Measurements from ENCODE around the gene MICA. TPM values are rescaled to one million over a fixed set of nuclear protein-coding genes. Genes with fewer than 3 reads are reported as not detected.

Gene MICA
- polyA plus RNA-seq, 1 of the 3 experiments (the other 2 are of a cell fraction) = 28.8 TPM

- no peak for TF ChIP-seq GATA2 (CRISPR knock-in tag; IDR thresholded peaks at IDR 0.05)
- TF ChIP-seq JUND (IDR thresholded peaks at IDR 0.05) = no peak
- no peak for TF ChIP-seq ELF1 (IDR thresholded peaks at IDR 0.05)
- TF ChIP-seq MXI1 (IDR thresholded peaks at IDR 0.05; ENCODE audit: low read depth, low read length) = no peak
- no peak for TF ChIP-seq RXRA (IDR thresholded peaks at IDR 0.05; ENCODE audit: borderline replicate concordance, low read depth)
- no peak for TF ChIP-seq SMC3 (IDR thresholded peaks at IDR 0.05; ENCODE audit: low read depth, low read length)
These were observed 43.8 kb upstream of the MICA start (continued) for GRCh38 chr6:31359581-31359980.

DNA sequence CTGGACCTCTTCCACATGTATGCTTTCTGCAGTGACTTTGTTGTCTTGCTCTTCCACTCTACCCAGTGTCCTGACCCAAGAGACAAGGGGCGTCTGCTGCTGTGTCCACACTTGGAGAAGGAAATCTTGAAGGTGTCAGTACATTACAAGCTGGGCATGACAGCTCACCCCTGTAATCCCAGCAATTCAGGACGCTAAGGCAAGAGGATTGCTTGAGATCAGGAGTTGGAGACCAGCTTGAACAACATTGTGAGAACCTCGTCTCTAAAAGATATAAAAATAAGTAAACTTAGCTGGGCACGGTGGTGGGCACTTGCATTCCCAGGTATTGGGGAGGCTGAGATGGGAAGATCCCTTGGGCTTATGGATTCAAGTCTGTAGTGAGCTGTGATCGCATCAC lies 40.6 kb upstream of the MICA start:
- DNase-seq = no peak
- H3K9me2 ChIP-seq = no peaks in the 10 kb centered on the region
- 0% methylated on average over 5 of the region's 5 CpGs for WGBS (ENCODE audit: low lambda C conversion rate)
- no peaks in the 10 kb centered on the region for H3K79me2 ChIP-seq (ENCODE audit: insufficient read depth)
- peaks cover 31% of the 10 kb centered on the region for H3K27me3 ChIP-seq (ENCODE audit: insufficient read depth)
- H3K4me2 ChIP-seq = no peak overlapping the region
- ChIA-PET CTCF (interaction anchor here (1.0 to 1.2 kb wide), 2 partner anchors 169 to 229 kb away, joined by 3 read pairs; no protein-coding TSS in a partner anchor), POLR2A (no interaction called here)
- H2AFZ ChIP-seq (ENCODE audit: low read depth) = no peak overlapping the region
- TF ChIP-seq MXI1 (IDR thresholded peaks at IDR 0.05; ENCODE audit: low read depth, low read length) (no peak), GABPA (IDR thresholded peaks at IDR 0.05; ENCODE audit: low read depth) (no peak), SMC3 (IDR thresholded peaks at IDR 0.05; ENCODE audit: low read depth, low read length) (no peak), FOXJ3 (CRISPR knock-in tag; IDR thresholded peaks at IDR 0.05) (no peak), TEAD4 (IDR thresholded peaks at IDR 0.05; ENCODE audit: borderline replicate concordance, insufficient read depth) (no peak), TAF1 (IDR thresholded peaks at IDR 0.05; ENCODE audit: borderline replicate concordance, low read depth, low read length) (no peak), FOSL2 (IDR thresholded peaks at IDR 0.05; ENCODE audit: borderline replicate concordance, low read depth) (no peak), MEF2A (IDR thresholded peaks at IDR 0.05; ENCODE audit: borderline replicate concordance, low read depth) (no peak), EP300 (IDR thresholded peaks at IDR 0.05; ENCODE audit: borderline replicate concordance in 1 of 2, low read depth in 1 of 2, low read length in 1 of 2) (no peak)
- TF ChIP-seq, protein P1, sequence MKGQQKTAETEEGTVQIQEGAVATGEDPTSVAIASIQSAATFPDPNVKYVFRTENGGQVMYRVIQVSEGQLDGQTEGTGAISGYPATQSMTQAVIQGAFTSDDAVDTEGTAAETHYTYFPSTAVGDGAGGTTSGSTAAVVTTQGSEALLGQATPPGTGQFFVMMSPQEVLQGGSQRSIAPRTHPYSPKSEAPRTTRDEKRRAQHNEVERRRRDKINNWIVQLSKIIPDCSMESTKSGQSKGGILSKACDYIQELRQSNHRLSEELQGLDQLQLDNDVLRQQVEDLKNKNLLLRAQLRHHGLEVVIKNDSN (IDR thresholded peaks at IDR 0.05; ENCODE audit: borderline replicate concordance, low read depth) = no peak
- TF ChIP-seq, protein P2, sequence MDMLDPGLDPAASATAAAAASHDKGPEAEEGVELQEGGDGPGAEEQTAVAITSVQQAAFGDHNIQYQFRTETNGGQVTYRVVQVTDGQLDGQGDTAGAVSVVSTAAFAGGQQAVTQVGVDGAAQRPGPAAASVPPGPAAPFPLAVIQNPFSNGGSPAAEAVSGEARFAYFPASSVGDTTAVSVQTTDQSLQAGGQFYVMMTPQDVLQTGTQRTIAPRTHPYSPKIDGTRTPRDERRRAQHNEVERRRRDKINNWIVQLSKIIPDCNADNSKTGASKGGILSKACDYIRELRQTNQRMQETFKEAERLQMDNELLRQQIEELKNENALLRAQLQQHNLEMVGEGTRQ (IDR thresholded peaks at IDR 0.05; ENCODE audit: borderline replicate concordance, low read depth, low read length) = no peak
- no peaks in the 10 kb centered on the region for H4K20me1 ChIP-seq (ENCODE audit: insufficient read depth)
- no peak overlapping the region for H3K4me3 ChIP-seq (ENCODE audit: low read depth in 2 of 2, low read length in 1 of 2)
- no peaks in the 10 kb centered on the region for H3F3A ChIP-seq (replicated peaks; ENCODE audit: insufficient read depth)
- no peak overlapping the region for H3K27ac ChIP-seq (ENCODE audit: low read depth in 2 of 2, low read length in 1 of 2)
- H3K36me3 ChIP-seq (replicated peaks in 1 of 2; ENCODE audit: control insufficient read depth in 1 of 2, insufficient read depth in 2 of 2, low read length in 1 of 2) = no peaks in the 10 kb centered on the region
- H3K9me3 ChIP-seq = no peaks in the 10 kb centered on the region
- peaks cover 0 to 2% of the 10 kb centered on the region in 2 experiments; a peak in 1 of 4 replicates for H3K4me1 ChIP-seq (ENCODE audit: control insufficient read depth in 1 of 2, insufficient read depth in 2 of 2, low read depth in 1 of 2, low read length in 1 of 2)
- H3K9ac ChIP-seq = no peak overlapping the region

- no peak overlapping the region for H3K4me2 ChIP-seq
- POLR2A ChIA-PET = no interaction called here
- H3K4me1 ChIP-seq (ENCODE audit: control insufficient read depth in 1 of 2, insufficient read depth in 2 of 2, low read depth in 1 of 2, low read length in 1 of 2) = peaks cover 0 to 2% of the 10 kb centered on the region in 2 experiments; a peak in 1 of 4 replicates
- no peaks in the 10 kb centered on the region for H3K36me3 ChIP-seq (replicated peaks in 1 of 2; ENCODE audit: control insufficient read depth in 1 of 2, insufficient read depth in 2 of 2, low read length in 1 of 2)
- no peak overlapping the region for H3K27ac ChIP-seq (ENCODE audit: low read depth in 2 of 2, low read length in 1 of 2)
- DNase-seq = no peak
- H3F3A ChIP-seq (replicated peaks; ENCODE audit: insufficient read depth) = no peaks in the 10 kb centered on the region
- H3K9me3 ChIP-seq = no peaks in the 10 kb centered on the region
- no peaks in the 10 kb centered on the region for H3K79me2 ChIP-seq (ENCODE audit: insufficient read depth)
- H3K4me3 ChIP-seq (ENCODE audit: low read depth in 2 of 2, low read length in 1 of 2) = no peak overlapping the region
- no peak overlapping the region for H3K9ac ChIP-seq
- H3K9me2 ChIP-seq = no peaks in the 10 kb centered on the region
- peaks cover 36% of the 10 kb centered on the region for H3K27me3 ChIP-seq (ENCODE audit: insufficient read depth)
- H4K20me1 ChIP-seq (ENCODE audit: insufficient read depth) = no peaks in the 10 kb centered on the region
- no peak overlapping the region for H2AFZ ChIP-seq (ENCODE audit: low read depth)
- CTCF ChIA-PET = interaction anchor here (1.2 kb wide), 1 partner anchor 170 kb away, joined by 3 read pairs; no protein-coding TSS in a partner anchor
- TF ChIP-seq CHD2 (IDR thresholded peaks at IDR 0.05; ENCODE audit: low read length, partially characterized antibody) = no peak
- TF ChIP-seq TAF1 (IDR thresholded peaks at IDR 0.05; ENCODE audit: borderline replicate concordance, low read depth, low read length) = no peak
- no peak for TF ChIP-seq NRF1 (IDR thresholded peaks at IDR 0.05; ENCODE audit: low read depth, low read length)
- no peak for TF ChIP-seq RXRA (IDR thresholded peaks at IDR 0.05; ENCODE audit: borderline replicate concordance, low read depth)
- TF ChIP-seq JUND (IDR thresholded peaks at IDR 0.05) = no peak
- no peak for TF ChIP-seq IRF3 (IDR thresholded peaks at IDR 0.05; ENCODE audit: low read depth, low read length)
- TF ChIP-seq, protein P3, sequence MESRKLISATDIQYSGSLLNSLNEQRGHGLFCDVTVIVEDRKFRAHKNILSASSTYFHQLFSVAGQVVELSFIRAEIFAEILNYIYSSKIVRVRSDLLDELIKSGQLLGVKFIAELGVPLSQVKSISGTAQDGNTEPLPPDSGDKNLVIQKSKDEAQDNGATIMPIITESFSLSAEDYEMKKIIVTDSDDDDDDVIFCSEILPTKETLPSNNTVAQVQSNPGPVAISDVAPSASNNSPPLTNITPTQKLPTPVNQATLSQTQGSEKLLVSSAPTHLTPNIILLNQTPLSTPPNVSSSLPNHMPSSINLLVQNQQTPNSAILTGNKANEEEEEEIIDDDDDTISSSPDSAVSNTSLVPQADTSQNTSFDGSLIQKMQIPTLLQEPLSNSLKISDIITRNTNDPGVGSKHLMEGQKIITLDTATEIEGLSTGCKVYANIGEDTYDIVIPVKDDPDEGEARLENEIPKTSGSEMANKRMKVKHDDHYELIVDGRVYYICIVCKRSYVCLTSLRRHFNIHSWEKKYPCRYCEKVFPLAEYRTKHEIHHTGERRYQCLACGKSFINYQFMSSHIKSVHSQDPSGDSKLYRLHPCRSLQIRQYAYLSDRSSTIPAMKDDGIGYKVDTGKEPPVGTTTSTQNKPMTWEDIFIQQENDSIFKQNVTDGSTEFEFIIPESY (IDR thresholded peaks at IDR 0.05; ENCODE audit: borderline replicate concordance, low read depth) = no peak
- TF ChIP-seq TEAD4 (IDR thresholded peaks at IDR 0.05; ENCODE audit: borderline replicate concordance, insufficient read depth) = no peak
- TF ChIP-seq GATA2 (CRISPR knock-in tag; IDR thresholded peaks at IDR 0.05) = no peak
- TF ChIP-seq SIN3A (IDR thresholded peaks at IDR 0.05; ENCODE audit: borderline replicate concordance, low read depth, low read length) = no peak
- no peak for TF ChIP-seq MXI1 (IDR thresholded peaks at IDR 0.05; ENCODE audit: low read depth, low read length)
- TF ChIP-seq FOXM1 (IDR thresholded peaks at IDR 0.05; ENCODE audit: low read depth) = no peak
- no peak for TF ChIP-seq POLR2AphosphoS5 (IDR thresholded peaks at IDR 0.05; ENCODE audit: low read depth, low read length)
- TF ChIP-seq FOXJ3 (CRISPR knock-in tag; IDR thresholded peaks at IDR 0.05) = no peak
These were observed 39.6 kb upstream of the MICA start for GRCh38 chr6:31363811-31364210.
